Calu3 (cell line): Measurements from ENCODE around the gene DNAI1. TPM values are rescaled to one million over a fixed set of nuclear protein-coding genes. Genes with fewer than 3 reads are reported as not detected.
A peak's percentile ranks its signal among the peaks of the same experiment; 100 is the strongest.

ENCODE experiments used
- BruUV-seq: library from RNA; stranded (reverse); fragments of 400-500 nt; replicated peaks from 2 replicates; lab custom pipeline; 2021; lab: Mats Ljungman, UMichigan
- CTCF ChIA-PET: fragments of 300-600 bp; sonication (Branson Sonifier 250); formaldehyde crosslinking; loops from one replicate; lab custom pipeline; 2022; ENCODE audit warnings: antibody characterized with exemption; lab: Charles Lee
- DNase-seq: peaks from one replicate; pipeline ENCODE4 v3.0.0; 2022
- H3K27ac Mint-ChIP-seq: one replicate; pipeline ENCODE4 v1.8.0; 2022; ENCODE audit warnings: mixed read lengths; ENCODE audit not compliant: unreplicated experiment
- H3K27me3 Mint-ChIP-seq: one replicate; pipeline ENCODE4 v1.8.0; 2022; ENCODE audit warnings: mixed read lengths; ENCODE audit not compliant: unreplicated experiment
- H3K36me3 Mint-ChIP-seq: one replicate; pipeline ENCODE4 v1.8.0; 2022; ENCODE audit warnings: mild to moderate bottlenecking, moderate library complexity, mixed read lengths; ENCODE audit not compliant: insufficient read depth, unreplicated experiment
- H3K4me1 Mint-ChIP-seq: one replicate; pipeline ENCODE4 v1.8.0; 2022; ENCODE audit warnings: mild to moderate bottlenecking, low read depth, mixed read lengths; ENCODE audit not compliant: unreplicated experiment
- H3K4me3 Mint-ChIP-seq: one replicate; pipeline ENCODE4 v1.8.0; 2022; ENCODE audit warnings: mild to moderate bottlenecking, low read depth, moderate library complexity, mixed read lengths; ENCODE audit not compliant: unreplicated experiment
- H3K9me3 Mint-ChIP-seq: one replicate; pipeline ENCODE4 v1.8.0; 2022; ENCODE audit warnings: low read depth, mixed read lengths; ENCODE audit not compliant: unreplicated experiment
- CTCF ChIP-seq: fragments of 200-600 bp; IDR thresholded peaks from one replicate; pipeline ENCODE4 v1.8.0; 2022; ENCODE audit warnings: antibody characterized with exemption; ENCODE audit not compliant: unreplicated experiment
- intact Hi-C: fragments of 100-400 bp; cut with micrococcal nuclease; formaldehyde crosslinking; loops from one replicate; pipeline ENCODE4 v1.10.0; 2022; ENCODE audit not compliant: unreplicated experiment
- total RNA-seq: library from RNA; stranded (reverse); gene quantifications from 2 replicates; pipeline ENCODE4 v1.2.3, GENCODE V29; 2022

DNAI1 gene
- total RNA-seq, 1 experiment from 2014 or later, result not detected

GRCh38 chr9:34459941-34460340, 1.3 kb downstream of the DNAI1 start:
- Mint-ChIP-seq H3K9me3 (no peaks in the 10 kb centered on the region), H3K27ac (no peak overlapping the region), H3K27me3 (peaks cover 37% of the 10 kb centered on the region), H3K4me3 (peak overlapping the region; percentile 88), H3K36me3 (peaks cover 27% of the 10 kb centered on the region), H3K4me1 (peaks cover 13% of the 10 kb centered on the region)
- intact Hi-C loops, result no loop called here
- no peak for TF ChIP-seq CTCF
- no TSS peak for BruUV-seq
- CTCF ChIA-PET, result no interaction called here
- DNase-seq, result no peak

- CTCF ChIA-PET, result interaction anchor here (0.8 kb wide), 1 partner anchor 40 kb away, joined by 3 read pairs; no protein-coding TSS in a partner anchor
- H3K27ac Mint-ChIP-seq, result no peak overlapping the region
- no peak overlapping the region for H3K4me3 Mint-ChIP-seq
These were observed 4.7 kb downstream of the DNAI1 start for GRCh38 chr9:34463098-34463900.

GRCh38 chr9:34463901-34464232, 5.3 kb downstream of the DNAI1 start:
- H3K27ac Mint-ChIP-seq, result no peak overlapping the region
- intact Hi-C loops, result no loop called here
- H3K36me3 Mint-ChIP-seq, result peaks cover 7% of the 10 kb centered on the region
- no TSS peak for BruUV-seq
- no peak for TF ChIP-seq CTCF
- no peak for DNase-seq
- no peaks in the 10 kb centered on the region for H3K4me1 Mint-ChIP-seq
- peaks cover 33% of the 10 kb centered on the region for H3K27me3 Mint-ChIP-seq
- no peak overlapping the region for H3K4me3 Mint-ChIP-seq
- CTCF ChIA-PET, result no interaction called here
- no peaks in the 10 kb centered on the region for H3K9me3 Mint-ChIP-seq

More at GRCh38 chr9:34463098-34463900, 4.7 kb downstream of the DNAI1 start:
- H3K4me1 Mint-ChIP-seq, result no peaks in the 10 kb centered on the region
- peak; percentile 31 for DNase-seq
- no peaks in the 10 kb centered on the region for H3K9me3 Mint-ChIP-seq
- H3K36me3 Mint-ChIP-seq, result peaks cover 13% of the 10 kb centered on the region
- TF ChIP-seq CTCF, result no peak
- BruUV-seq, result no TSS peak
- peaks cover 37% of the 10 kb centered on the region for H3K27me3 Mint-ChIP-seq
- intact Hi-C loops, result no loop called here

GRCh38 chr9:34464571-34464970, 6.0 kb downstream of the DNAI1 start:
- H3K4me1 Mint-ChIP-seq, result no peaks in the 10 kb centered on the region

More at GRCh38 chr9:34464571-34464970, 6.0 kb downstream of the DNAI1 start:
- no peak overlapping the region for H3K27ac Mint-ChIP-seq
- no peak for DNase-seq
- no peaks in the 10 kb centered on the region for H3K9me3 Mint-ChIP-seq
- intact Hi-C loops, result no loop called here
- H3K36me3 Mint-ChIP-seq, result peaks cover under 1% of the 10 kb centered on the region
- TF ChIP-seq CTCF, result no peak
- BruUV-seq, result no TSS peak
- CTCF ChIA-PET, result no interaction called here
- H3K27me3 Mint-ChIP-seq, result peaks cover 26% of the 10 kb centered on the region
- H3K4me3 Mint-ChIP-seq, result no peak overlapping the region
